Measurements from ENCODE around the gene SMIM26.
A peak's percentile ranks its signal among the peaks of the same experiment; 100 is the strongest.

Gene SMIM26

GRCh38 chr20:18580012-18580411 lies 12.8 kb downstream of the SMIM26 start:
- no peak for DNase-seq (ENCODE audit: low read depth in 2 of 3, low spot score in 1 of 3)

DNA sequence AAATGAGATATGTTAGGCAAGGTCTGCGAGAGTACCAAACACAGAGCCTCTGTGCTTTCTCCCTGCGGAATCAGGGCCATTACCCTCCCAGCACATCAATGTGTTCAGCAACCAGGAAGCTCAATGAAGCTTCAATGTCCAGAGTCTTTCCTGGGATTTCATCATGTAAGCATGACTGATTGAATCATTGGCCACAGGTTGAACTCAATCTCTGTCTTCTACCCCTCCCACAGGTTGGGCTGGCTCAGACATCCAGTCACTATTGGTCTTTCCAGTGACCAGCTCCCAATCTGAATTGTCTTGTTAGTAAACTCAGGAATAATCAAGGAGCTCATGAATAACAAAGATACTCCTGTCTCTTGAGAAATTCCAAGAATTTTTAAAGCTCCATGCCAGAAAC lies 17.9 kb downstream of the SMIM26 start:
- no peak for DNase-seq (ENCODE audit: low read depth in 2 of 3, low spot score in 1 of 3)

DNA sequence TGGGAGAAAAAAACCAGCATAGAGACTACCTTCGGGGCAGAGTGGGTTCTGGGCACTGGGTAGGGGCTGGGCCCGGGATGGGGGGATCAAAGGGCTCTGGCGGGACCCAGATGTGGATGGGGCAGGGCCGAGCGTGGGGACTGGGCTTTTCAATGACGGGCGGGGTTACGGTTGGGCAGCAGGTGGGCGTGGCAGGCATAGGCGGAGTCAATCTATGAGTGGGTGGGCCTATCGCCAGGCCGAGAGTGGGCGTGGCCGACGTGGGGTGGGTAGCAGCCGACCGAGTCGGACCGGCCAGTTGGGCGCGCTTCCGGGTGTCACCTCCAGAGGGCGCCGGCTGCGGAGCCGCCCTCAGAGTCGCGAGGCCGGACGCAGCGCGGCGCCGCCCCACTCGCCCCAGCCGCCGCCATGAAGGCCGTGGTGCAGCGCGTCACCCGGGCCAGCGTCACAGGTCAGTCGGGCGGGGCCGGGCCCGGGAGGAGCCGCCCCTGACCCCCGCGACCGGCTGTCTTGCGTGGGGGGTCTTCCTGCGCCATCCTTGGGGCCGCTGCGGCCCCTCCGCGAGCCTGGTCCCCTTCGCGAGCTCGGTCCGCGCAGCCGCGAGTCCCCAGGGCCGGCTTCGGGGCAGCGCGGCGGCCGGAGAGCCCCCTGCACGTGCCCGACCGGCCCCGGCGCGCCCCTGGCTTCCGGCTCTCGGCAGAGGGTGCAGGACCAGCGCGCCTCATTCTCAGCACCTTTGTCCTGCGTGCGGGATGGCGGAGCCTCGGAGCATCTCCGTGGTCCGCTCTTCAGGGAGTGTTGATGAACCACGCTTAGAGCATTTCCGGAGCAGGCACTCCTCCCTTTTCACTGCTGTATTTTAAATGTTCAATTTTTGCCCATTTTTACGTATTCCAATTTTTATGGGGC lies 20.7 kb downstream of the SMIM26 start, which contains the start of gene DTD1:
DTD1 (plus strand) TSS at position 390 of the 909 bp plus-strand sequence; CDS start at position 409, 19 bp downstream.
- peak; percentile 83 to 91 (median 90) for DNase-seq (ENCODE audit: low read depth in 2 of 3, low spot score in 1 of 3)

GRCh38 chr20:18588574-18588933 lies 21.3 kb downstream of the SMIM26 start:
- DNase-seq (ENCODE audit: low read depth in 2 of 3, low spot score in 1 of 3), result no peak

- no peak for DNase-seq (ENCODE audit: low read depth in 2 of 3, low spot score in 1 of 3)
These were observed 22.9 kb downstream of the SMIM26 start for GRCh38 chr20:18589941-18590674.

- no peak for DNase-seq (ENCODE audit: low read depth in 2 of 3, low spot score in 1 of 3)
These were observed 29.0 kb downstream of the SMIM26 start for GRCh38 chr20:18596270-18596669.

DNA sequence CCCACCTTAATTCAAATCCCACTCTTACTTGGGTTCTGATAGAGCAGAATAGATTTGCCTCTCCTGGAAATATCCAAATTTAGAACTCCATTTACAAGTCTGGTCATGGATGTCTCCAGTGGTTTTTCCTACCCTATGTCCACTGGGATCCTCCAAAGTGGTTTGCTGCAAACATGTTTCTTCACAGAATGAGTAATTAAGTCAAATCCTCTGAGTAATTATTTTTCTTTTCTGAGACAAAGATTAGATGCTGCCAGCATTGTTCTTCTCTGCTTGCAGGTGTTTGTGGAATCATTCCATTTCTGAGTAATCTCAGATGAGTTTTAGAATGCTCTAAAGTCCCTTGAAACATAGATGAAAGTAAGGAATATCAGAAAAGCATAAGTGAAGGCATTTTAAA lies 42.5 kb downstream of the SMIM26 start:
- no peak for DNase-seq (ENCODE audit: low read depth in 2 of 3, low spot score in 1 of 3)

DNA sequence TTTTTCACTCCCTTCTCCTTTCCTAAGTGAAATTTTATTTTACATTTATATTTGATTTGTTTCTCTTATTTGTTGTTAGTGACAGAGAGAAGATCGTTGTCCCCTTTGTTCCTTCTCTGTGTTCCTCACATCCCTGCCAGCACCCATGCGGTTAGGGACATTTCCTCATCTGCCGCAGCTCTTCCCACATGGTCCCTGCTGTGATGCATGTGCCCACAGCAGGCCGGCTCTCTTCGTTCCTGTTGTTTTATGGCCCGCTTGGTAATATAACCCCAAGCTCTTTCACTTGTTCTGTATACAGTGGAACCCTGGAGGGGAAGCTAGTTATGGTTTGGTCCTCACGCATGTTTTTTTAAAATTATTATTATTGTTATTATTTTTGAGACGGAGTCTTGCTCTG lies 44.3 kb downstream of the SMIM26 start:
- no peak for DNase-seq (ENCODE audit: low read depth in 2 of 3, low spot score in 1 of 3)

GRCh38 chr20:18613553-18613952 lies 46.3 kb downstream of the SMIM26 start:
- no peak for DNase-seq (ENCODE audit: low read depth in 2 of 3, low spot score in 1 of 3)

DNA sequence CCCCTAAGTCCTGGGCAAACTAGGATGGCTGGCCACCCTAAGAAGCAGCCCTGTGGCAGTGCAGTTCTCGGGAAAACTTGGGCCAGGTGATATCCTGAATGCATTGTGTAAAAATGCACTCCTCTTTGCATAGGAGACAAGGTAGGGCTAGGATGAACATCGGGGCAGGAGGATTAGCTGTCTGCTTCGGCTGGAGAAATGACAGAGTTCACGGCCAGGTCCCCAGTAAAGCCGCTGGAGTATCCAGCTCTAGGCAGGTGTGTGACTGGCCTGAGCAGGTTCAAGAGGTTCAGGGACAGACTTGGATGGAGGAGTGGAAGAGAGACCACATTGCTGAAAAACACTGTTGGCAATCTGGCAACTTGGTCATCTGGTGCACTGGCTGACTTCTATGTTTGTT lies 47.0 kb downstream of the SMIM26 start:
- DNase-seq (ENCODE audit: low read depth in 2 of 3, low spot score in 1 of 3), result no peak

DNA sequence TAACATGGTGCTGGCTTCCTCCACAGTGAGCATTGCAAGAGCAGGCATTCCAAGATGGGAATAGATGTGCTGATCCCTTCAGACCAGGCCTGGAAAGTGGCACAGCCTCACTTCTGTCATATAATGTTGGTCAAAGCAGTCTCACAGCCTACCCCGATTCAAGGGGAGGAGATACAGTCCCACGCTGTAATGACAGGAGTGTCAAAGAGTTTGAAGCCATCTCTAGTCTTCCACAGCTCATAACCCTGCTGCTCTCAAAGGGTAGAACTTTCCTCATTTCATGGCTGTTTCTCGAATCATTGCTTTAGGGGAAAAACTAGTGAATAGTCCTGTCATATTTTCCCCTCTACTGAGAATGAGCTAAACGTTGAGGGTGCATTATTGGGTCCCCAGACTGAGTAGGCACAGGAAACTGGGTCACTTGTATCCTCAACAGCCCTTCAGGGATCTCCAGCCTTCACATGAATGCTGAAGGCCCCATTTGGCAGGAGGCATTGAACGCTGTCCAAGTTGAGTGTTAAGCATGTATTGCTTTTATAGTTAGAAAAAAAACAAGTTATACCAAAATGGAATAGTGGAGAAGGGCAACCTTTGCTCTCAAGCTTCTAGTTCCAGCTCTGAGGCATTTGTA lies 47.9 kb downstream of the SMIM26 start:
- DNase-seq (ENCODE audit: low read depth in 2 of 3, low spot score in 1 of 3), result no peak

All from stimulated activated CD4-positive, alpha-beta T cell treated with anti-CD3 and anti-CD28 coated beads, Interleukin-12 subunit alpha, Interleukin-12 subunit beta, amount 100 ng/mL, for 48 hours (primary cell).